T follicular helper cell (primary cell): ENCODE results near the gene FAM168A.
"Not testable (repeated sequence)": the region's sequence is repeated elsewhere in the genome, so short reads cannot be mapped to it uniquely, and the experiment has no call there.

Experiments
- DNase-seq: peaks from one replicate; pipeline ENCODE4 v3.0.0-alpha.2; 2020; ENCODE audit warnings: low read depth

The FAM168A gene

DNA sequence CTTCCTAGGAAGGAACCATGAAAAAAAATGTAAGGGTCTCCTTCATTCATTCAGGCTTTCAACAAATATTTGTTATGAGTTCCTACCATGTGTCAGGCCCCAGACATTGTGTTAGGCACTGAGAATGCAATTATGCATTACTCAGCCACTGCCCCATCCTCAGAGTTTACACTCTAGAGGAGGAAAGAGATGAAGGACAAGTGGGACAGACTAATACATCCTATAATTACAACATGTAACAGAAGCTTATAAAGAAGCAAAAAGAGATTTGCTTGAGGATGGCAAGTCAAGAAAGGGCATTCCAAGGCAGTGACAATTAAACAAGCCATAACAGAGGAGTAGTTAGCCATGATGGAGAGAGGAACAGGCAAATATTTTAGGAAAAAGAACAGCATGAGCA lies 78.6 kb downstream of the FAM168A start:
- no peak for DNase-seq

DNA sequence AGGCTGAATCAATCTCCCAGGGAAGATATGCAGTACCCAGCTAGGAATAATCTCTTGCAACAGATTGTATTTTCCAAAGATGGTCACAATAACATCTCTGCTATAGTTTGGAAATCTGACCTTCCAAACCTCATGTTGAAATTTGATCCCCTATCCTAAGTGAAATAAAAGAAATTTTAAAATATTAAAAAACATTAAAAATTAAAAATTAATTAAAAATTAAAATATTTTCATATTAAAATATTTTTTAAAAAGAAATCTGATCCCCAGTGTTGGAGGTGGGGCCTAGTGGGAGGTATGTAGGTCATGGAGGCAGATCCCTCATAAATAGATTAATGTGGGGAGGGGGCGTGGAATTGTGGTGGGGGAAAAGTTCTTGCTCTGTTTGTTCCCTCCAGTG lies 79.7 kb downstream of the FAM168A start:
- DNase-seq = no peak

DNA sequence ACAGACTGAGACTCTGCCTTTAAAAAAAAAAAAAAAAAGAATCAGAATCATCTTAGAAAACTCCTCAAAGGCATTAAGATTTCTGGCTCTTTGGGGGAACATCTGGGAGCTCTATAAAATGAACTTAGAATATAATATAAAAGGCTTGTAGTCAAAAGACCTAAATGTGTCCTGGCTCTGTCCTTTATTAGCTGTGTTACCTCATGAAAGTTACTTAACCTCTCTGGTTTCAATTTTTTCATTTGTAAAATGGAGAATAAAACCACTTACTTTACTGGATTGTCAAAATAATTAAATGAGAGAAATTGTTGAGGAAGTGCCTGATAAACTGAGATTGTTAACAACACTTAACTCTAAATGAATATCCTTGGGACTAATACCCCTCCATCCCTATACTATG lies 81.8 kb downstream of the FAM168A start:
- DNase-seq = no peak

DNA sequence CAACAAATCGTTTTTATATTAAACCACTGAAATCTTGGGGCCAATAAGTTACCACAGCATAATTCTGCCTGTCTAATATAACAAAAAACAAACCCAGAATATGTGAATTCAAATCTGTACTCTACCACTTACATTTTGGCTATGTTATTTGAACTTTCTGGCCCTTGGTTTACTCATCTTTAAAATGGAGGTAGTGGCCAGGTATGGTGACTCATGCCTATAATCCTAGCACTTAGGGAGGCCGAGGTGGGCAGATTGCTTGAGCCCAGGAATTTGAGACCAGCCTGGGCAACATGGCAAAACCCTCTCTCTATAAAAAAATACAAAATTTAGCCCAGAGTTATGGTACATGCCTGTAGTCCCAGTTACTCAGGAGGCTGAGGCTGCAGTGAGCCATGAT lies 84.2 kb downstream of the FAM168A start:
- DNase-seq = no peak

DNA sequence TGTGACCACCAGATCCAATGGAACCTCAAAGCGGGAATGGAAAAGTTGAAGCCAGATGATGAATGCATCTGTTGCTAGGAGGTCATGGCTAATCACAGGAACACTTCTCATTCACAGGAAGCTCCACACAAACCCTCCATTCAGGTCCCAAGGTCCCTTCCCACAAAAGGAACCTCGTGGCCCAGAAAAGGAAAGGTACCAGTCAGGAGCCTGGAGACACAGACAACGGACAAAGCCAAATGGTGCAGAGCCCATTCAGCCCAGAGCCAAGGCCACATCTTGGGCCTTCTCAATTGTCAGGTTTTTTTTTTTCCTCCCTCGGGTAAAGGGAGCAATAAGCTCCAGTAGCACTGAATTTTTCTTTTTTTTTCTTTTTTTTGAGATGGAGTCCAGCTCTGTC lies 87.0 kb downstream of the FAM168A start:
- DNase-seq = no peak

DNA sequence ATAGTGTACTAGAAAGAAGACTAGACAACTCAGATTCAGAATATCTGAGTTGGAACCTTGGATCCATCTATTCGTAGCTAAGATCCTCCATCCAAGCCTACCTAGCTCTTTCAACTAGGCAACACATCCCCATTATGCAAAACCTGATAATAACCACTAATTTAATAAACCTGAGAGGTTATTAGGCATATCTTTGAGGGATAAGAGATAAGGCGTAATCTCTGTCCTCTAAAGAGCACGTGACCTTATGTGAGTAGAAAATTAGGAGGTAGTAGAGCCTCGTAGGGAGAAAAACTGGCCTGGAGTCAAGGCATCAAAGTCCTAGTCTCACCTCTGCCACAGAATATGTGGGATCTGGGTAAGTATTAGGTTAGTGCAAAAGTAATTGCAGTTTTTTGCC lies 87.8 kb downstream of the FAM168A start:
- no peak for DNase-seq

DNA sequence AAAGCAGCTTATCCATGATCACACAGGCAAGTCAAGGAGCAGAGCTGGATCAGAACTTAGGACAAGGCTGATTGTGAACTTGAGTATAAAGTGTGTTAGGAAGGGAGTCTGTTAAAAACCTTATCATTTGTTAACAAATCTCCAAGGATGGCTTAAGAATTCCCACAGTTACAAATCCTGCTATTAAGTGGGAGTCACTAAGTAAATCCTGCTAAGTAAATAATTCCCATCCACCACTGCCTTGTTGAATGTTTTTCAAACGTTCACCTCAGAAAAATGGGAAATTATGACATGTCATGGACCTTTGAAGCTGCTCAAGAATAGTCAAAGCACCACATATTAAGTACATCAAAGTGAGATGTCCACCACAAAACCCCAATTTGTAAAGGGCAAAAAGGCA lies 88.7 kb downstream of the FAM168A start:
- no peak for DNase-seq

DNA sequence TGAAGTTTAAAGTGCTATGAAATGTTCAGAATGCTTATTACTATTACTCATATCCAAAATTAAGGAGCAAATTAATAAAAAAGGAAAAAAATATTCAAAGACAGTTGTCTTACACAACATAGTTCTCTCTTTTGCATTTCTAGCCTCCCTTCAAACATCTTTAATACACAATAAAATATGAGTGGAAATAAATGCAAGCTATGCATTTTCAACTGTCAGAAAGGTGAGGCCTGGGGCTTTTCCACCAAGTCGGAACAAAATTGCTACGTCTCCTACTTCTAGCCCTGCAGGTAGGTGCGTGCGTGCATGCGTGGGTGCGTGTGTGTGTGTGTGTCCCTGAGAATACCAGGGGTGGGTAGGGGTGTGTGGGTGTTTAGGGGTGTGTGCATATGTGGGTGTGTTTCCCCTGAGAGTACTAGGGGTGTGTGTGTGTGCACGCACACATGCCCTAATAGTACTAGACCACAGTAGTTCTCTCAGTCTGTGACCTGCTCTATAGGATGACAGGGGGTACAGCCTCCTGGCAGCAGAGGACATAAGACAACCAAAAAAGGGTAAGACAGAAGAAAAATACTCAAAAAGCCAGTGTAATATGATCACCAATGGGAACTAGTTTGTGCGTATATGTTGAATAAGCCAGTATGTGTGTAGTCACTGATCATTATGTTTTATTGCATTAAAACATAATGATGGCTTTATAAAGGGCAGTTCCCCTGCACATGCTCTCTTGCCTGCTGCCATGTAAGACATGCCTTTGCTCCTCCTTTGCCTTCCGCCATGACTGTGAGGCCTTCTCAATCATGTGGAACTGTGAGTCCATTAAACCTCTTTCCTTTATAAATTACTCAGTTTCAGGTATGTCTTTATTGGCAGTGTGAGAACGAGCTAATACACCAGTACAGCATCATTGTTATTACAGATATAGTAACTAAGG lies 89.4 kb downstream of the FAM168A start:
- no peak for DNase-seq

DNA sequence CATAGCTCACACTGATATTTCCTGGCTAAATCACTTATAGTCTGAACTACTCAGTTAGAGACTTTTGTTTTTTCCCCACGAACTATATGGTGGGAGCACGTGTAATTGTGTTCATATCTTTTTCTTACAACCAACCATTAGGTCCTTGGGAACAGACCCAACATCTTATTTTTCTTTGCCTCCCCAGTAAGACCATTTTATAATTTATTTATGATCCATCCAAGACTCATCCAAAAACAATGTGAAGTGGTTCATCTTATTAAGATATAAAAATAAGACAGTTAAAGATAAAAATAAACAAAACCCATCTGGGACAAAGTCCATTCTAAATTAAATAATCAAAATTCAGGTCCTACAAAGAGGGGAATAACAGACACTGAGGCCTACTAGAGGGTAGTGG lies 90.8 kb downstream of the FAM168A start:
- DNase-seq = no peak

DNA sequence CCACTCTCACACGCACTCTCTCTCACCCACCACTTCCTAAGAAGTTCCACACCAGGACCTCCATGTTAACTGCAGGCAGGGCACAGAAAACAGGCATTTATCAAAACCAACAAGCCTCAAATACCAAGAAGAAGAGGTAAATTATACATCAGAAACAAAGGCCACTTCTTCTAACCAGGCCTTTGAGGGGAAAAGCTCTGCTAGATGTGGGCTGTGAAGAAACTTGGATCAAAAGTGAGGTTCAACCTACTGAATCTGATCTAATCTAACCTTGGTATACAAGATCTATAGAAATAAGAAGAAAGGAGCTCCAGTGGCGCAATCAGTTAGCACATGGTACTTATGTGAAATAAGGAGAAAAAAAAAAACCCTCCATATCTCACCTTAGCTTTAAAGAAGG lies 91.9 kb downstream of the FAM168A start:
- no peak for DNase-seq

DNA sequence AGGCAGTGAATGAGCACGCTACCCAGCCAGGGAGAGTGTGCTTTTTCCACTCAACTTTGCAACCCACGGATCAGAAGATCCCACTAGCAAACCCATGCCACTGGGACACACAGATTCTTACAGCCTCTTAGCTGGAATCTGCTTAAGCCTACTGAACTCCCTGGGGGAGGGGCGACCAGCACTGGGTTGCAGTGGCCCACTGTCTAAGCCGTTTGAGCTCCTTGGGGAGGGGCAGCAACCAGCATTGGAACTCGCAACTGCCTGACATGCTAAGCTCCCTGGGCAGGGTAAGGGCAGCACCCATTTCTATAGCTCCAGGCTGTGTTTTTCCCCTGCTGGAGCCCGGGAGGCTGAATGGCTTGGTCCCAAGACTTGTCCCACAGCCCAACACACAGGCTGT lies 99.6 kb downstream of the FAM168A start:
- no peak for DNase-seq

DNA sequence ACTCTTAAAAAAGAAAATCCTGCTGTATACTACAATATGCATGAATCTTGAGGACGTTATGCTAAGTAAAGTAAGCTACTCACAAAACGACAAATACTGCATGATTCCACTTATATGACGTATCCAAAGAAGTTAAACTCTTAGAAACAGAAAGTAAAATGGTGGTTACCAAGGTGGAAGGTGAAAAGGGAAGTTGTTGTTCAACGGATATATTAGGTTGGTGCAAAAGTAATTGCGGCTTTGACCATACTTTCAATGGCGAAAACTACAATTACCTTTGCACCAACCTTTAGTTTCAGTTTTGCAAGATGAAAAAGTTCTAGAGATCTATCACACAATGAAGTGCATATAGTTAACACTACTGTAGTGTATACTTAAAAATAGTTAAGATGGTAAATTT lies 101.8 kb downstream of the FAM168A start:
- no peak for DNase-seq

DNA sequence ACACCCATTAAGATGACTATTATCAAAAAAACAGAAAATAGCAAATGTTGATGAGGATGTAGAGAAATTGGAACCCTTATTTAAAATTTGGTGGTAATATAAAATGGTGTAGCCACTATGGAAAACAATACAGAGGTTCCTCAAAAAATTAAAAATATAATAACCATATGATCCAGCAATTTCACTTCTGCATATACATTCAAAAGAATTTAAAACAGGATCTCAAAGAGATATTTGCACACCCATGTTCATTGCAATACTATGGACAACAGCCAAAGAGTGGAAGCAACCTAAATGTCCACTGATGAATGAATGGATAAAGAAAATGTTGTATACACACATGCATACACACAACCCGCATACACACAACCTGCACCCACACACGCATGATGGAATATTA lies 102.2 kb downstream of the FAM168A start:
- DNase-seq = no peak

DNA sequence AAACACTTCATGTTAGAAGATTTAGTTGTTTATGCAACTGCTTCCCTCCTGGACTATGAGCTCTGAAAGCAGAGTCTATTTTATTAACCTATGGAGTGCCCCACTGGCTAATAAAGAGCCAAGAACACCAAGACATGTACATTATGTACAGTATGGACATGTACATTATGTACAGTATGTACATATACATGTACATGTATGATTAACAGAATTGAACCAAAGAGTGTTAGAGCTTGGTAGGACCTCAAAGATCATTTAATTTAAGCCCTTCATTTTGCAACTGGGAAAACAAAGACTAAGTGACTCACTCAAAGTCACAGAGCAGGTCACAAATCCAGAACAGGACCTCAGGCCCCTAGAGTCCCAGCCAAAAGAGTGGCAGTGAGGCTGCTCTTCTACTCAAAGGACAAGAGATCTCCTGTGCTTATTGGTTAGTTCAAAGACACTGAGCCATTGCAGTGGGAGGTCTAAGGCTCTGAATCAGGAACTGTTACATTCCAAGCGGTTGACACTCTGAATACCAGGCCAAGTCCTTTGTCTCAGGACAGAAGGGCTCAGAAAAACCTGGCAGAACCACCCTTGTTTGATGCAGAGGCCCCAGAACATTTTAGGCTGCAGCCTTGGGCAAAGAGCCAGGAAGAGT lies 103.8 kb downstream of the FAM168A start:
- DNase-seq = no peak

DNA sequence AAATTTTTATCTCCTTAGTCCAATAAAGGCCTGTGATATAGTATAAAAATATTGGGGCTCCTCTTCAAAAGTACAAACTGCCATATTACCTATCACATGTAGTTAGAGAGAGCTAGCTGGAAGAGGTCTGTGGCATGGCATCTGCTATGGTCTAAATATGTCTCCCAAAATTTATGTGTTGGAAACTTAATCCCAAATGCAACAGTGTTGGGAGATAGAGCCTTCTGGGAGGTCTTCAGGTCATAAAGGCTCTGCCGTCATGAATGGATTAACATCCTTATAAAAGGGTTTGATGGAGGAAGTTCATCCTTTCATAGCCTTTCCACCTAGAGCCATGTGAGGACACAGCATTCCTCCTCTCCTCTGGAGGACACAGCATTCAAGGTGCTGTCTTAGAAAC lies 116.3 kb downstream of the FAM168A start:
- DNase-seq = no peak

DNA sequence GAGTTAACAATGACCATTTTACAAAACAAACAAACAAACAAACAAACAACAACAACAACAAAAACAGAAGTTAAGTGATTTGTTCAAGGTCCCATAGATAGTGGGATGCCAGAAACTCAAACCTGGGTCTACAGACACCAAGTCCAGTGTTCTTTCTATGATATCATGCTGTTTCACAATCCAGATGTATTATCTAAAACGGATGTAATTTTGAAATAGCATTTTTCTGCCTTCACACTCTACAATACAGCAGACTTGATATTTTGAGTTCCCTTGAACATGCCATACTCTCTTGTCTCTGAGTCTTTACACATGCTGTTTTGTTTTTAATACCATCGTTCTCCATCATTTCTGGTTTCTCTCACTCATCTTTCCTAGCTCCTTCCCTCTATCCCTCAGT lies 117.2 kb downstream of the FAM168A start:
- DNase-seq = no peak

DNA sequence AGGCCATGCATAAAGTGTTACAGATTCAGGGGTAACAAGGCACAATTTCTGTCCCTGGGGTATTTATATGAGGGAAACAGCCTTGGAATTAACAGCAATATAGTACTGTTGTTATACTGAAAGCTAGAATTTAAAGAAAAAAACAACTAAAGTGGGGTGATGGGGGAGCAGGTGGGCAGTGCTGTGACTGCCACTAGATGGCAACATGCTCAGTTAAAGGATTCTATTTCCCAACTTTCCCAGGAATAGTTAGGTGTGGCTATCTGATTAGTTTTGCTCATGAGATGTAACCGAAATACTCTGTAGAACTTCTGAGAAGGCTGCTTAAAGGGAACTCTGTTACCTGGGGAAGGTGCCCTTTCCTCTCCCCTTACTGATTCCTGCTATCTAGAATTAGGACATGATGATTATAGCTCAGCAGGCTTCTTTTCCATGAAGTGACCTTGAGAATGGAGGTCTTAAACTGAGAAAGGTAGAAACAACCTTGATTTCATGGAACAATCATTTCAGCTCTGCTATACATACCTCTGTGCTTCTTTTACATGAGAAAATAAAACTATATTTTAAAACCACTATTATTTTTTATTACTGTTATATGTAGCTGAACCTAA lies 119.1 kb downstream of the FAM168A start:
- DNase-seq = no peak

DNA sequence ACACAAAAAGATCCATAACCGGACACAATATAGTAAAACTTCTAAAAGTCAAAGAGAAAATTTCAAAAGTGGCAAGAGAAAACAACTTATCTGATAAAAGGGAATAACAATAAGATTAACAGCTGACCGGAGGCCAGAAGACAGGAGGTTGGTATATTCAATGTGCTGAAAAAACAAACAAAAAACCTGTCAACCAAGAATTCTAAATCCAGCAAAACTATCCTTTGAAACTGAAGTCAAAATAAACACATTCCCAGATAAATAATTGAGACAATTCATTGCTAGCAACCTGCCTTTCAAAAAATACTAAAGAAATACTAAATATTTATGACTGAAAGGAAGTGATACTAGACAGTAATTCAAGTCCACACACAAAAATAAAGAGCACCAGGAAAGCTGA lies 120.4 kb downstream of the FAM168A start:
- DNase-seq = no peak

DNA sequence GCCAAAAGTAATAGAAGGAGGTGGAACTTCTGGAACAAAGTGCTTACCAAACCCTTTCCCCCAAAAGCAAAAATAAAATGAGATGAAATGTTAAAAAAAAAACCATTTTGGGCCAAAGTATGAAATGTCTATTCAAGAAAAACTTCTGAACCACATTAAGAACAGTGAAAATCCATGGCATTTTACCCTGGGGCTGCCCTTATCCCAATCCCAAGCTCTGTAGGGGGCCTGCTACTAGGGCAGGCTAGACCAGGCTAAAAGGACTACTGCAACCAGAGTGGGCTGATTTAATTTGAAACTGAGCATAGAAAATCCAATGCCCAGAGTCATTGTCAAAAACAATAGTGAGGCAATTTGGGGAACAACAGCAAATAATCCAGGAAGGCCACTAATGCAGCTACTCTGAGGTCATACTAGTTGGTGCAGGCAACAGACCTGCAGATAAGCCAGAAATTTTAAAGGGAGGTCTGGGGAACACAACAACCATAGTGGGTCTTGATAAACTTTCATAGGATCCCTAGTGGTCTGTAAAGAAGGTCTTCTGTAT lies 122.3 kb downstream of the FAM168A start:
- no peak for DNase-seq

DNA sequence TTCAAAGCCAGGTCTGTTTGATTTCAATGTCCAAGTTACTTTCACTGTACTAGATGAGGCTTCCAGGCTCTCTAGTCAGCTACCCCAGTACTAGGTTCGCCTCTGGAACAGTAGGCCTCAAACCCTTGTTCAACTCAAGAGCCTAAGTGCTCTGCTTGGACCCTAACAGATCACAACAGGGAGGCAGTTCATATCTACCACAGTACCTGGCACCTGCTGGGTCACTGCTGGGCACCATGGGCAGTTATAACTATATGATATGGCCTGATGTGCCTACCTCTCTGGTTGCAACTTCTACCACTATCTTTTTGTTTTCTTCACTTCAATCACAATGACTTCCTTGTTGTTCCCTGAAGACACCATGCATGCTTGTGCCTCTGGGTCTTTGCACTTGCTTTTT lies 124.7 kb downstream of the FAM168A start:
- DNase-seq = no peak

DNA sequence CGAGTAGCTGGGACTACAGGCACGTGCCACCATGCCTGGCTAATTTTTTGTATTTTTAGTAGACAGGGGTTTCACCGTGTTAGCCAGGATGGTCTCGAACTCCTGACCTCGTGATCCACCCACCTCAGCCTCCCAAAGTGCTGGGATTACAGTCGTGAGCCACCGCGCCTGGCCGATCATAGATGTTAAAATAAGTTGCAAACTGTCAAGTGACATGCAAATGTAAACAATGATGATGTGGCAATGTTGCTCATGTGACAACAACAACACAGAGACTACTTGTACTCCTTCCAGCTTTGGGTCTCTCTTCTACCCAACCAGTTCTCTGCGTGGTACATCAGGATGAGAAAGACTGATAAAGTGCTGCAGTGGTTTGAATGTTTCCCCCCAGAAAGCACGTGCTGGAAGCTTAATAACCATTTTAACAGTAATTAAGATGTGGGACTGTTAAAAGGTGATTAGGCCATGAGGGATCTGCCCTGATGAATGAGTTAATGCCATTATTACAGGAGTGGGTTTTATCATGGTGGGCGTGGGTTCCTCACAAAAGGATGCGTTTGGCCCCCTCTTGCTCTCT lies 127.8 kb downstream of the FAM168A start:
- DNase-seq = not testable (repeated sequence)

DNA sequence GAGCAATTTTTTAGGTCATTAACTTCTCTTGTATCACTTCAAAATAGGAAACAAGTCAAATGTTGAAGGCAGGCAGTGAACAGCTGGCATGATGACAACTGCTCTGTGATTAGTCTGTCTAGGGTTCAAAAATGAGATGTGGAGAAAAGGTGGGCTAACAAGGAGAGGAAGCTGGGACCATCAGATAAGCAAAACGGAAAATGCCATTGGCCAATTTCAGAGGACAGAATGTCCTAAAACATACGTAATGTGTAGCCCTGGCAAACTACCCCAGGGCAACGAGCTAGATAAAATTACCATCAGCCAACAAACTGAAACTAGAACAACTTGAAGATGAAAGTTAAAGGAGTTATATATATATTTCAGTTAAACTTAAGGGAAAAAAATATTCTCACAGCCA lies 128.5 kb downstream of the FAM168A start:
- DNase-seq = no peak
